GM12892 (cell line): ENCODE results near the gene ITPRID2.

Experiments
- POLR2A ChIP-seq: IDR thresholded peaks from 2 replicates; pipeline ENCODE4 v1.6.1; 2011; ENCODE audit warnings: low read depth, low read length, control low read depth
- POLR2AphosphoS5 ChIP-seq: IDR thresholded peaks from 2 replicates; pipeline ENCODE4 v1.6.1; 2011; ENCODE audit warnings: low read depth, low read length, control low read depth
- TAF1 ChIP-seq: IDR thresholded peaks from 2 replicates; pipeline ENCODE4 v1.6.1; 2011; ENCODE audit warnings: low read depth, mild to moderate bottlenecking, control low read depth, low read length, borderline replicate concordance

DNA sequence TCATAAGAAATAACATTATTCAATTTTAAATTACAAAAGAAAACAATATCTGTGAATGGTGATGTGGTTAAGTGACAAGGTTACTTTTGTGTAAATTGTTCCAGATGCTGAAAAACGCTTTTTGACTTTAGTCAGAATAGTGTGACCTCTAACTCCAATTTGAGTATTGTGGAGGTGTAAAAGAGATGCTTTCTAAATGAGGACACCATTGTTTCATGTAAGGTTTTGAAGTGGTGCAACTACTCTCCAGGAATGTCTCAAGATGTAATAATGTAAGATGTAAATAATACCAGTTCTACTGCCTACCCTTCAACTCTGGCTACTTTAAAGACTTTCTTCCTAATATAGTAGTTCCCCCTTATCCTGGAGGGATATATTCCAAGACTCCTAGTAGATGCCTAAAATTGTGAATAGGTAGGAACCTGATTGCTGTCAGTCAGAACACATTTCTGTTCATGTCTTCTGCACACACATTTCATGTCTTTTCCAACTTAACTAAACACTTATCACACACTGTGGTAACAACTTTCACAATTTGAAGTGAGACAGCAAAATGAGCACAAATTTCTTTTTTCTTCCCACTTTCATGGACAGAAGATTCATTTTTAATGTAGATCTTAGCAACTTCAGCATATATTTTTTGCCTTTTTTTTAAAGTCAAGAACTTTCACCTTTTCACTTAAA lies 55.1 kb downstream of the ITPRID2 start:
- no peak for TF ChIP-seq POLR2AphosphoS5
- no peak for TF ChIP-seq POLR2A
- TF ChIP-seq TAF1 = no peak
